Memory B cell (primary cell): ENCODE data around the gene DIMT1.

ENCODE experiments used
- ATAC-seq: fragments of 150-1000 bp; cut with Tn5 transposase; 2 replicates; pipeline ENCODE4 v1.10.0; 2021; ENCODE audit warnings: low read depth, mild to moderate bottlenecking, moderate library complexity
- DNase-seq, 2 donors: peaks; one replicate each; pipeline ENCODE4 v3.0.0; 2022; ENCODE audit warnings: low spot score in 2 of 2
- H3K27ac Mint-ChIP-seq: one replicate; pipeline ENCODE4 v1.8.0; 2022; ENCODE audit warnings: mild to moderate bottlenecking, moderate library complexity, mixed read lengths
- H3K27me3 Mint-ChIP-seq: one replicate; pipeline ENCODE4 v1.8.0; 2022; ENCODE audit warnings: mixed read lengths
- H3K36me3 Mint-ChIP-seq: one replicate; pipeline ENCODE4 v1.8.0; 2022; ENCODE audit warnings: mild to moderate bottlenecking, mixed read lengths
- H3K4me1 Mint-ChIP-seq: one replicate; pipeline ENCODE4 v1.8.0; 2022; ENCODE audit warnings: mixed read lengths
- H3K4me3 Mint-ChIP-seq: one replicate; pipeline ENCODE4 v1.8.0; 2022; ENCODE audit warnings: mild to moderate bottlenecking, moderate library complexity, mixed read lengths
- H3K9me3 Mint-ChIP-seq: one replicate; pipeline ENCODE4 v1.8.0; 2022; ENCODE audit warnings: mixed read lengths

DIMT1 gene

GRCh38 chr5:62403411-62404250 lies at the start of gene DIMT1:
TSS of gene DIMT1 (minus strand) at chr5:62403905. CDS start at chr5:62403772, 133 bp downstream.
- H3K36me3 Mint-ChIP-seq: peaks cover 5% of the 10 kb centered on the region
- peak within 1 kb of the TSS; percentile 95 for H3K27ac Mint-ChIP-seq
- ATAC-seq (peak; percentile 95), DNase-seq (peak; percentile 85 to 89)
- no peaks in the 10 kb centered on the region for H3K9me3 Mint-ChIP-seq
- H3K4me1 Mint-ChIP-seq: peaks cover 17% of the 10 kb centered on the region
- H3K27me3 Mint-ChIP-seq: no peaks in the 10 kb centered on the region
- H3K4me3 Mint-ChIP-seq: peak within 1 kb of the TSS; percentile 100

GRCh38 chr5:62450259-62450658 lies 46.6 kb upstream of the DIMT1 start:
- Mint-ChIP-seq H3K27me3 (no peaks in the 10 kb centered on the region), H3K9me3 (no peaks in the 10 kb centered on the region), H3K4me1 (peaks cover 2% of the 10 kb centered on the region), H3K4me3 (no peak overlapping the region), H3K36me3 (peaks cover 18% of the 10 kb centered on the region), H3K27ac (no peak overlapping the region)
- ATAC-seq: no peak
- no peak for DNase-seq

- Mint-ChIP-seq H3K9me3 (no peaks in the 10 kb centered on the region), H3K4me1 (peaks cover 2% of the 10 kb centered on the region), H3K27me3 (no peaks in the 10 kb centered on the region), H3K27ac (no peak overlapping the region), H3K4me3 (no peak overlapping the region), H3K36me3 (peaks cover 14% of the 10 kb centered on the region)
- DNase-seq (no peak), ATAC-seq (no peak)
Observed at GRCh38 chr5:62448528-62448927, 44.8 kb upstream of the DIMT1 start.

GRCh38 chr5:62432621-62433064 lies 28.9 kb upstream of the DIMT1 start:
- no peak for DNase-seq
- Mint-ChIP-seq H3K27me3 (no peaks in the 10 kb centered on the region), H3K36me3 (peaks cover 4% of the 10 kb centered on the region), H3K4me3 (no peak overlapping the region), H3K27ac (no peak overlapping the region), H3K4me1 (peaks cover 10% of the 10 kb centered on the region), H3K9me3 (no peaks in the 10 kb centered on the region)
- no peak for ATAC-seq

GRCh38 chr5:62431735-62432620 lies 28.3 kb upstream of the DIMT1 start:
- Mint-ChIP-seq H3K27ac (no peak overlapping the region), H3K27me3 (no peaks in the 10 kb centered on the region)

GRCh38 chr5:62424763-62425162 lies 21.1 kb upstream of the DIMT1 start:
- H3K4me3 Mint-ChIP-seq: no peak overlapping the region
- H3K27ac Mint-ChIP-seq: no peak overlapping the region
- no peaks in the 10 kb centered on the region for H3K9me3 Mint-ChIP-seq
- ATAC-seq (no peak), DNase-seq (no peak)
- peaks cover 12% of the 10 kb centered on the region for H3K4me1 Mint-ChIP-seq
- no peaks in the 10 kb centered on the region for H3K27me3 Mint-ChIP-seq
- peaks cover 4% of the 10 kb centered on the region for H3K36me3 Mint-ChIP-seq

More at GRCh38 chr5:62431735-62432620, 28.3 kb upstream of the DIMT1 start:
- Mint-ChIP-seq H3K4me3 (no peak overlapping the region), H3K36me3 (peaks cover 4% of the 10 kb centered on the region), H3K9me3 (no peaks in the 10 kb centered on the region), H3K4me1 (peaks cover 10% of the 10 kb centered on the region)
- ATAC-seq: no peak
- no peak for DNase-seq

- H3K27ac Mint-ChIP-seq: no peak overlapping the region
- no peaks in the 10 kb centered on the region for H3K9me3 Mint-ChIP-seq
- H3K36me3 Mint-ChIP-seq: peaks cover 4% of the 10 kb centered on the region
- ATAC-seq: no peak
- H3K27me3 Mint-ChIP-seq: no peaks in the 10 kb centered on the region
- no peak for DNase-seq
- no peak overlapping the region for H3K4me3 Mint-ChIP-seq
- H3K4me1 Mint-ChIP-seq: peaks cover 15% of the 10 kb centered on the region
Observed at GRCh38 chr5:62421414-62421813, 17.7 kb upstream of the DIMT1 start.

GRCh38 chr5:62419609-62420008 lies 15.9 kb upstream of the DIMT1 start:
- Mint-ChIP-seq H3K36me3 (peaks cover 4% of the 10 kb centered on the region), H3K9me3 (no peaks in the 10 kb centered on the region), H3K27me3 (no peaks in the 10 kb centered on the region), H3K4me1 (peaks cover 10% of the 10 kb centered on the region), H3K4me3 (no peak overlapping the region), H3K27ac (no peak overlapping the region)
- ATAC-seq (no peak), DNase-seq (no peak)

GRCh38 chr5:62418462-62419076 lies 14.9 kb upstream of the DIMT1 start:
- Mint-ChIP-seq H3K9me3 (no peaks in the 10 kb centered on the region), H3K4me1 (peaks cover 9% of the 10 kb centered on the region), H3K36me3 (peaks cover 2% of the 10 kb centered on the region), H3K27me3 (no peaks in the 10 kb centered on the region), H3K27ac (no peak overlapping the region), H3K4me3 (no peak overlapping the region)
- DNase-seq: no peak
- no peak for ATAC-seq

- peaks cover 6% of the 10 kb centered on the region for H3K4me1 Mint-ChIP-seq
- peak overlapping the region; percentile 89 for H3K4me3 Mint-ChIP-seq
- ATAC-seq: no peak
Observed at GRCh38 chr5:62413711-62414110, 10.0 kb upstream of the DIMT1 start.

GRCh38 chr5:62412549-62413329 lies 9.0 kb upstream of the DIMT1 start, which contains the start of gene IPO11:
TSS of gene IPO11 (plus strand) at chr5:62412763. CDS start at chr5:62437280, 24,517 bp downstream.
- Mint-ChIP-seq H3K9me3 (no peaks in the 10 kb centered on the region), H3K36me3 (no peaks in the 10 kb centered on the region)

More at GRCh38 chr5:62413711-62414110, 10.0 kb upstream of the DIMT1 start:
- no peaks in the 10 kb centered on the region for H3K27me3 Mint-ChIP-seq
- no peaks in the 10 kb centered on the region for H3K9me3 Mint-ChIP-seq
- no peaks in the 10 kb centered on the region for H3K36me3 Mint-ChIP-seq
- no peak for DNase-seq
- H3K27ac Mint-ChIP-seq: peak overlapping the region; percentile 90

GRCh38 chr5:62395210-62395950 lies 8.3 kb downstream of the DIMT1 start:
- Mint-ChIP-seq H3K27me3 (no peaks in the 10 kb centered on the region), H3K4me1 (no peaks in the 10 kb centered on the region), H3K9me3 (no peaks in the 10 kb centered on the region), H3K4me3 (no peak overlapping the region), H3K36me3 (peaks cover 20% of the 10 kb centered on the region), H3K27ac (no peak overlapping the region)
- ATAC-seq: no peak
- no peak for DNase-seq

More at GRCh38 chr5:62412549-62413329, 9.0 kb upstream of the DIMT1 start, which contains the start of gene IPO11:
- peak; percentile 91 for ATAC-seq
- Mint-ChIP-seq H3K4me3 (peak within 1 kb of the TSS; percentile 89), H3K4me1 (peaks cover 6% of the 10 kb centered on the region), H3K27me3 (no peaks in the 10 kb centered on the region), H3K27ac (peak within 1 kb of the TSS; percentile 90)
- peak; percentile 97 to 99 for DNase-seq
